GM23248 (cell line): ENCODE measurements around the gene MDP1.

Experiments used
- EZH2 ChIP-seq: fragments of 200-600 bp; sonication (generic); IDR thresholded peaks from 2 replicates; pipeline ENCODE4 v1.6.1; 2018; ENCODE audit warnings: antibody characterized with exemption, mild to moderate bottlenecking; ENCODE audit not compliant: insufficient read depth, poor library complexity, severe bottlenecking
- EZH2phosphoT487 ChIP-seq: fragments of 200-600 bp; sonication (generic); IDR thresholded peaks from 2 replicates; pipeline ENCODE4 v1.6.1; 2018; ENCODE audit warnings: antibody characterized with exemption, moderate library complexity, mild to moderate bottlenecking, low read depth; ENCODE audit not compliant: insufficient read depth

- TF ChIP-seq EZH2 (no peak), EZH2phosphoT487 (no peak)
Measured at GRCh38 chr14:24213866-24214662, 1.8 kb downstream of the MDP1 start.
